Activated CD4-positive, alpha-beta T cell treated with anti-CD3 and anti-CD28 coated beads, Interleukin-2, amount 50 U/mL, for 16 hours (primary cell): ENCODE results near the gene C1orf167.
A peak's percentile ranks its signal among the peaks of the same experiment; 100 is the strongest.

ENCODE experiments used
- DNase-seq: peaks from one replicate; pipeline ENCODE4 v3.0.0-alpha.2; 2020

C1orf167 gene

GRCh38 chr1:11765661-11766428, 3.9 kb downstream of the C1orf167 start:
- no peak for DNase-seq

GRCh38 chr1:11766429-11766776, 4.4 kb downstream of the C1orf167 start:
- DNase-seq = no peak

- DNase-seq = no peak
Observed at GRCh38 chr1:11767922-11768704, 6.1 kb downstream of the C1orf167 start.

GRCh38 chr1:11768821-11769220, 6.8 kb downstream of the C1orf167 start:
- no peak for DNase-seq

- no peak for DNase-seq
Observed at GRCh38 chr1:11769274-11769673, 7.3 kb downstream of the C1orf167 start.

- DNase-seq = no peak
Observed at GRCh38 chr1:11770011-11770410, 8.0 kb downstream of the C1orf167 start.

- DNase-seq = no peak
Observed at GRCh38 chr1:11771481-11772043, 9.6 kb downstream of the C1orf167 start.

- no peak for DNase-seq
Observed at GRCh38 chr1:11772458-11772857, 10.5 kb downstream of the C1orf167 start.

- DNase-seq = no peak
Observed at GRCh38 chr1:11774753-11775152, 12.8 kb downstream of the C1orf167 start.

GRCh38 chr1:11777658-11778322, 15.8 kb downstream of the C1orf167 start:
- no peak for DNase-seq

GRCh38 chr1:11778336-11778735, 16.3 kb downstream of the C1orf167 start:
- no peak for DNase-seq

- DNase-seq = no peak
Observed at GRCh38 chr1:11778844-11779623, 17.0 kb downstream of the C1orf167 start.

- DNase-seq = no peak
Observed at GRCh38 chr1:11779715-11780379, 17.9 kb downstream of the C1orf167 start.

- no peak for DNase-seq
Observed at GRCh38 chr1:11780380-11781147, 18.6 kb downstream of the C1orf167 start.

- DNase-seq = no peak
Observed at GRCh38 chr1:11781297-11781696, 19.3 kb downstream of the C1orf167 start.

- DNase-seq = no peak
Observed at GRCh38 chr1:11782127-11782708, 20.2 kb downstream of the C1orf167 start.

- no peak for DNase-seq
Observed at GRCh38 chr1:11783556-11783955, 21.6 kb downstream of the C1orf167 start.

- no peak for DNase-seq
Observed at GRCh38 chr1:11784256-11784992, 22.4 kb downstream of the C1orf167 start.

GRCh38 chr1:11784993-11785769, 23.2 kb downstream of the C1orf167 start:
- DNase-seq = peak; percentile 42
